Left ventricle myocardium inferior (tissue), 1 donor: ENCODE results near the gene IL36RN. TPM values are rescaled to one million over a fixed set of nuclear protein-coding genes. Genes with fewer than 3 reads are reported as not detected.

Experiments used
- DNase-seq: peaks from one replicate; pipeline ENCODE4 v3.0.0-alpha.2; 2020
- H3K27ac ChIP-seq: fragments of 200-600 bp; replicated peaks from 2 replicates; pipeline ENCODE4 v1.8.0; 2021
- H3K27me3 ChIP-seq: fragments of 200-600 bp; 2 replicates; pipeline ENCODE4 v1.8.0; 2021; ENCODE audit warnings: low read depth
- H3K36me3 ChIP-seq: fragments of 200-600 bp; 2 replicates; pipeline ENCODE4 v1.8.0; 2021
- H3K4me1 ChIP-seq: fragments of 200-600 bp; 2 replicates; pipeline ENCODE4 v1.8.0; 2021
- H3K4me3 ChIP-seq: fragments of 200-600 bp; 2 replicates; pipeline ENCODE4 v1.8.0; 2021; ENCODE audit warnings: mild to moderate bottlenecking, moderate library complexity
- H3K9me3 ChIP-seq: fragments of 200-600 bp; replicated peaks from 2 replicates; pipeline ENCODE4 v1.8.0; 2021
- CTCF ChIP-seq: fragments of 200-600 bp; IDR thresholded peaks from 2 replicates; pipeline ENCODE4 v1.8.0; 2021; ENCODE audit warnings: antibody characterized with exemption, mild to moderate bottlenecking, borderline replicate concordance
- intact Hi-C: fragments of 100-400 bp; cut with micrococcal nuclease; formaldehyde crosslinking; loops from one replicate; pipeline ENCODE4 v1.11.0; 2022
- total RNA-seq: library from RNA; stranded (reverse); fragmentation: NEBNext Ultra II Directional; extraction: Animal tissue kit (Norgen Biotek cat#: 25700); gene quantifications from one replicate; pipeline ENCODE4 v1.2.1, GENCODE V29; 2021
- donor health status: DM: no; HTN: yes; CAD: no; lungs with severe emphysema.

Gene IL36RN
- total RNA-seq, 1 donor from 2014 or later: not detected

- Histone ChIP-seq H3K9me3 (no peaks in the 10 kb centered on the region), H3K36me3 (no peaks in the 10 kb centered on the region), H3K4me3 (no peak overlapping the region), H3K27me3 (peaks cover 46% of the 10 kb centered on the region), H3K4me1 (no peaks in the 10 kb centered on the region), H3K27ac (no peak overlapping the region)
- no peak for TF ChIP-seq CTCF
- intact Hi-C loops: no loop called here
- no peak for DNase-seq
Observed at GRCh38 chr2:113079131-113079530, 20.1 kb downstream of the IL36RN start.

- Histone ChIP-seq H3K4me3 (no peak overlapping the region), H3K36me3 (no peaks in the 10 kb centered on the region), H3K27me3 (peaks cover 49% of the 10 kb centered on the region), H3K9me3 (no peaks in the 10 kb centered on the region), H3K4me1 (no peaks in the 10 kb centered on the region), H3K27ac (no peak overlapping the region)
- TF ChIP-seq CTCF: peak; percentile 67
- DNase-seq: no peak
- intact Hi-C loops: no loop called here
Observed at GRCh38 chr2:113080134-113080533, 21.1 kb downstream of the IL36RN start.

- no peaks in the 10 kb centered on the region for H3K4me1 ChIP-seq
- no peaks in the 10 kb centered on the region for H3K9me3 ChIP-seq
- intact Hi-C loops: no loop called here
- H3K27me3 ChIP-seq: peaks cover 47% of the 10 kb centered on the region
- no peak overlapping the region for H3K27ac ChIP-seq
- DNase-seq: no peak
- no peak overlapping the region for H3K4me3 ChIP-seq
- no peak for TF ChIP-seq CTCF
- no peaks in the 10 kb centered on the region for H3K36me3 ChIP-seq
Observed at GRCh38 chr2:113081488-113082210, 22.7 kb downstream of the IL36RN start.

- Histone ChIP-seq H3K27ac (no peak overlapping the region), H3K9me3 (no peaks in the 10 kb centered on the region), H3K4me3 (no peak overlapping the region), H3K36me3 (no peaks in the 10 kb centered on the region), H3K27me3 (peaks cover 56% of the 10 kb centered on the region), H3K4me1 (no peaks in the 10 kb centered on the region)
- DNase-seq: no peak
- no peak for TF ChIP-seq CTCF
- intact Hi-C loops: no loop called here
Observed at GRCh38 chr2:113083296-113083695, 24.3 kb downstream of the IL36RN start.

- H3K4me1 ChIP-seq: no peaks in the 10 kb centered on the region
- no peak overlapping the region for H3K4me3 ChIP-seq
- H3K27me3 ChIP-seq: peaks cover 68% of the 10 kb centered on the region
- no peak overlapping the region for H3K27ac ChIP-seq
- no peaks in the 10 kb centered on the region for H3K9me3 ChIP-seq
- H3K36me3 ChIP-seq: no peaks in the 10 kb centered on the region
- peak; percentile 42 for TF ChIP-seq CTCF
- intact Hi-C loops: no loop called here
- no peak for DNase-seq
Observed at GRCh38 chr2:113084249-113085000, 25.4 kb downstream of the IL36RN start.
